Measurements from ENCODE around the gene STEAP1.
"Not testable (repeated sequence)": the region's sequence is repeated elsewhere in the genome, so short reads cannot be mapped to it uniquely, and the experiment has no call there.

The STEAP1 gene

GRCh38 chr7:90172624-90173023, 18.4 kb downstream of the STEAP1 start:
- in situ Hi-C loops (cut with MboI; ENCODE audit: low sequenced_read_pairs): loop anchor here (25.0 kb wide), 1 partner anchor 265 kb away; no protein-coding TSS in a partner anchor

DNA sequence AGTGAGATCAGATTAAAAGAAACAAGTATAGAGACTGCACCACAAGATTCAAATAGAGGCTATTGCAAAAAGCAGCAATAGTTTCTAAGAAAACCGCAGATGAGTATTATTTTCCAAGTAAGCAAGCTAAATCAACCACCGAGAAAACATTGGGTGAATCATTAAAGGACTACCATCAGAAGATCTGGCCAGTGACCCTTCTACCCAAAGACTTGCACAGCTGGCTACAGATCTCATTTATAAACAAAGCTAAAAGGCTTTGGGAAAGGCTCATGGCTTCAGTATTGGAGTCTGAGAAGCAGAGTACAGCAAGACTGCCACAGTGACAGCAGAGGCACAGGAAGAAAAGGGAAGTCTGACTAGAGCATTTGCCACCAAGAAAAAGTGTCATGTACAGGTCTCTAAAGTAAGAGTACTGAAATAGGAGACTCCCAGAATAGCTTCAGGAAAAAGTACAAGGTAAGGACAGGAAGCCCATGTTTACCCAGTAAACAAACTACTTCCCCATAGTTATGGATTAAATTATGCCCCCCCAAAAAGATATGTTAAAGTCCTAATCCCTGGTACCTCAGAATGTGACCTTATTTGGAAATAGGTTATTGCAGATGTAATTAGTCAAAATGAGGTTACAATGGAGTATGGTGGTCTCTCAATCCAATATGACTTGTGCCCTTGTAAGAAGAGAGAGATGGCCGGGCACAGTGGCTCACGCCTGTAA, 19.0 kb downstream of the STEAP1 start:
- in situ Hi-C loops (cut with MboI; ENCODE audit: low sequenced_read_pairs): loop anchor here (25.0 kb wide), 1 partner anchor 264 kb away; no protein-coding TSS in a partner anchor

- in situ Hi-C loops (cut with MboI; ENCODE audit: low sequenced_read_pairs): no loop called here
These were observed 21.4 kb downstream of the STEAP1 start for GRCh38 chr7:90175667-90176066.

DNA sequence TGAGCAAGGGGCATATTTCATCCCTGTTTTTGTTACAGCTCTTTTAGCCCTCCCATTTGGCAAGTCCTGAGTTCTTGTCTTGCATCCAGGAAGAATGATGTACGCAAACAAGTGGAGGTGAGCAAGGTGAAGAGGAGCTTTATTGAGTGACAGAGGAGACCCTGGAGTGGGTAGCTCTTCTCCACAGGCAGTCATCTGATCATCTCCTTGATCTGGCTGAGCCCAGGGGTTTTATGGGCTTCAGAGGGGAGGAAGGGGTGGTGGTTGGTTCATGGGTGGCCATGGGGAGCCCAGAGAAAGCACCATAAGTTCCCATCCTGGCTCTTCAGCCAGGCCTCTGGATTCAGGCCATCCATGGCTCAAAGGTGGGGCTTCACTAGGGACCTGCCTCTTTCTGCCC, 21.9 kb downstream of the STEAP1 start:
- in situ Hi-C loops (cut with MboI; ENCODE audit: low sequenced_read_pairs): no loop called here

DNA sequence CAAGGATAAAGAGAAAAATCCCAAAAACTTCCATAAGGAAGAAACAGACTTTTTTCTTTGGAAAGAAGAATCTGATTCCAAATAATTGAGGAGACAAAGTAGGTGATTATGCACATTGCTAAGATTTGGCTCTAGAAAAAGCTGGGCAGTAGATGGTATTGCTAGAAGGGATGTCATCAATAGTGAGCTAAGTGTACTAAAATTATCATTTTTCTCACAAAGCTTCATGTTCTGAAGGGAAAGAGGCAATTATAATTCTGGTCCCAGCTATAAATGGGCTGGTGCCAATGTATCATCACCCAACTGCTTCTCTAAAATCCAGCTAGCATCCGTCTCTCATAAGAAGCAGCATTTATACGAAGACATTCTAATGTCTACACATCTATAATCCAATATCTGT, 23.9 kb downstream of the STEAP1 start:
- in situ Hi-C loops (cut with MboI; ENCODE audit: low sequenced_read_pairs): no loop called here

- in situ Hi-C loops (cut with MboI; ENCODE audit: low sequenced_read_pairs): no loop called here
These were observed 24.5 kb downstream of the STEAP1 start for GRCh38 chr7:90178679-90179278.

DNA sequence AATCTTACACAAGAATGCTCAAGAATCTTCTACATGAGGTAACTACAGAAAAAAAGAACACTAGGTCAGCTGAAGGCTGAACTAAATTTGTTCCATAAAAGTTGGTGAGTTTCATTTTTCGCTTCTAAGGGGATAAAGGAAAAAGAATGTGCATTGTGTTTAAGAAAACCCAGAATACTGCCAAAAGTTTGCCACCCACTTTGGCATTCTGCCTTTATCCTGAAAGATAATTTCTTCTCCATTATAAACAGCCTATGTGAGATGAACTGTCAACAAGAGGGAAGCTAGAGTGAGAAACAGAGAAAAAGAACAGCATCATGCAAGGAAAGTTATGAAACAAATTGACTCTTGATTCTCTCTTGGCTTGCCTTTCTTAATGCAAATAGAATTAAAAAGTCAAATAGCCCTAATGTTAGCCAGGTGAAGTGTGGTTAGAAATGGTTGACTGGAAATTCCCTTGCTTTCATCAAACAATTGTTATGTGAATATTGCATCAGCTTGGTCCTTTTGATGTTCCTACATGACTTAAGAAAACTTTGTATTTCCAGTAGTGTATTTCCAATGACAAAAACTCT, 25.8 kb downstream of the STEAP1 start:
- in situ Hi-C loops (cut with MboI; ENCODE audit: low sequenced_read_pairs): no loop called here

GRCh38 chr7:90180649-90181048, 26.4 kb downstream of the STEAP1 start:
- in situ Hi-C loops (cut with MboI; ENCODE audit: low sequenced_read_pairs): no loop called here

- in situ Hi-C loops (cut with MboI; ENCODE audit: low sequenced_read_pairs): no loop called here
These were observed 27.2 kb downstream of the STEAP1 start for GRCh38 chr7:90181485-90181884.

DNA sequence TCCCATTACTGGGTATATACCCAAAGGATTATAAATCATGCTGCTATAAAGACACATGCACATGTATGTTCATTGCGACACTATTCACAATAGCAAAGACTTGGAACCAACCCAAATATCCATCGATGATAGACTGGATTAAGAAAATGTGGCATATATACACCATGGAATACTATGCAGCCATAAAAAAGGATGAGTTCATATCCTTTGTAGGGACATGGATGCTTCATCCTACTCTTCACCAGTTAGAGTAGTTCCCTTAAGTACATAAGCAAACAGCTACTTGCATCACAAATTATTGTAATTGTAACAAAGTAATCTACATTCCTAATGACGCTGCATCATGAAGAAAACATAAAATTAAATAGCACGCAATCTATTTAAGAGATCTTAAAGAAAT, 32.0 kb downstream of the STEAP1 start:
- in situ Hi-C loops (cut with MboI; ENCODE audit: low sequenced_read_pairs): not testable (repeated sequence)

GRCh38 chr7:90187507-90188050, 33.3 kb downstream of the STEAP1 start:
- in situ Hi-C loops (cut with MboI; ENCODE audit: low sequenced_read_pairs): no loop called here

DNA sequence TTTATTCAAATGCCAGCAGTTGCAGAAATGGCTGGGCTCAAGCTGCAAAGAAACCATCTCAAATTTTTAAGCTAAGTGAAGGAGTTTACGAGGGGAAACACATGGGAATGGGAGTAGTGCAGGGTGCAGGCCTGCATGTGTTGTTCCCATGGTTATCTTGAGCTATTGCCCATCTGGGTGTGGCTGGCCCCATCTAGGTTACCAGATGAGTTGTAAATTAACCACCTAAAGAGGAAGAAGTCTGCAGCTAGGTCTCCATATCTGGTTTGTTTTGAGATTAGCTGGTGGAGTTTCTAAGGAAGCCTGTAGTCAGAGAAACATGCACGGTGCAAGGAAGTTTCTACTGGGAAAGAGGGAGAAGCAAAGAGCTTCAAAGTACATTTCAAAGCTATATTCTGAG, 34.0 kb downstream of the STEAP1 start:
- in situ Hi-C loops (cut with MboI; ENCODE audit: low sequenced_read_pairs): no loop called here

DNA sequence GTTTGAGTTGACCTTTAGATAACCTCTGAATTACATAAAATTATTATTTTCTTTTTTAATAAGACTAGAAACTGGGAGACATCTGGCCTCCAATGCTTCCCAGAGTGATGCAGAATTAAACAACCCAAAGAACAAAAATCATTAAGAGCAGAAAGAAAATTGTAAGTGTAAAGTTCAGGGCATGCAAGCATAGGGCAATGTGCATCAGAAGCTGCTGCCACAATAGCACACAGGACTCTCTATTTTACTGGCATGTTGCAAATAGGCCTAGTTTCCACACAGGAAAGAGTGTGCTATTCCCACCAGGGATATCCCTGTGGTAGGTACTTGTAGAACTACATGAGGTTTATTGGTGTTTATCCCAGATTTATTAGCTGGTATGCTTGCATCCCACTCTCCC, 36.7 kb downstream of the STEAP1 start:
- in situ Hi-C loops (cut with MboI; ENCODE audit: low sequenced_read_pairs): no loop called here

DNA sequence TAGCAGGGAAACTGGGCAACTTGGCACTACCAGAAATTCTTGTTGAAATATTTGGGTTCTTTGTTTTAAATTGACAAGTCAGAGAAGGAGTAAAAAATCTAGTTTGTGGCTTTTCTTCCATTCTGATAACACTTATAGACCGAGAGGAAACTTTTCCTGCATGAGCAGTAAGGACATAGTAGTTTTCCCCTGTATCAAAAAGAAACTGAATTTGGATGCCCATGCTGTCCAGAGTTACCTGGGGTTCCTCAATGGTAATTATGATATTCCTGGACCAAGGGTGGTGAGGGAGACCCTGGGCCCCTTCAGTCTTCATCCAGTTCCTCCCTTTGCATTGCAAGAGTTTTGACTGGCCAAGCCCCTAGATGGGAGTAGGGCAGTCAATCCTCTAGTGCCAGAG, 37.4 kb downstream of the STEAP1 start:
- in situ Hi-C loops (cut with MboI; ENCODE audit: low sequenced_read_pairs): no loop called here

- in situ Hi-C loops (cut with MboI; ENCODE audit: low sequenced_read_pairs): no loop called here
These were observed 38.8 kb downstream of the STEAP1 start for GRCh38 chr7:90192876-90193750.

DNA sequence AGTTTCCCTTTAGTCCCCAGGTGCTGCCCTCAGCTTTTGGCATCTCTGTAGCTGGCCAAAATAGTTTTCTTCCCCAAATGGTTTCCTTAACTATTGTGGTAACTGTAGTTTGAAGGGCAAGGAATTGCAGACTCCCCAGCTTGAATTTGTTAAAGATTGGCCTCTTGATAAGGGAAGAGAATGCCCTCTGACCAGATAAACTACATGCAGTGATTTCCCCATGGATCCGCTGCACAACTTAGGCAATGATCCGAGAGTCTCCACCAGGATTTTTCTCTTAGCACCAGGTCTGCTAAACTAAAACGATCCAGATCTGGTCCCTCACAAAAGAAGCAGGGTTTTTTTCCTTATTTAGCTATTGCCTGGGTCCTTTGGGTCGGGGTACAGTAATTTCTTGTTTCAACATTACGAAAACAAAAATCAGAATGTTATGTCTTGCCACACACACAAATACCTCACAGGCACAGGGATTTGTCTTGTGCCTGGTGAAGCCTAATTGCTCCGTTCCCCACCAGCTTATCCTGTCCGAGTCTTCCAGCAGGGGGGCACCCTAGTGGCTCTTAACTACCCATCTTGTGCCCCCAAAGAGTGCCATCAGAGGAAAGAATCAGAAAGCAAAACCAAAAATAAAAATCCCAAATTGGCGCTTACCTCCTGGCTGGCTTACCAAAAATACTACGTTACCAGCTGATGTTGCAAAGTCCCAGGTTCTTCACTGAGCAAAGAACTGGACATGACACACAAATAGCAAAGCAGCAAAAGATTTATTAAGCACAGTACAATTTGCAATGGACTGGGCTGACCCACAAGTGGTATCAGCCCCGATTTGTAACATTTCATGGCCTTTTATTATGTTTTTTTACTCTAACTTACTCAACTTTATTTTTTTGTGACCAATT, 40.9 kb downstream of the STEAP1 start:
- in situ Hi-C loops (cut with MboI; ENCODE audit: low sequenced_read_pairs): no loop called here

- in situ Hi-C loops (cut with MboI; ENCODE audit: low sequenced_read_pairs): no loop called here
These were observed 47.4 kb downstream of the STEAP1 start for GRCh38 chr7:90201500-90202195.

GRCh38 chr7:90207956-90208355, 53.7 kb downstream of the STEAP1 start:
- in situ Hi-C loops (cut with MboI; ENCODE audit: low sequenced_read_pairs): no loop called here

GRCh38 chr7:90209776-90210175, 55.5 kb downstream of the STEAP1 start:
- in situ Hi-C loops (cut with MboI; ENCODE audit: low sequenced_read_pairs): no loop called here
